Keratinocyte (primary cell): Measurements from ENCODE around the gene SRL.

Experiments used
- CTCF ChIP-seq, 3 experiments: IDR thresholded peaks in 1 of 3; conservative IDR thresholded peaks in 1 of 3; optimal IDR thresholded peaks in 1 of 3; 2 replicates in 2 of 3; 3 replicates in 1 of 3; pipeline versions ENCODE3 to v1.5.1; 2011; ENCODE audit warnings: low read length in 3 of 3, mild to moderate bottlenecking in 3 of 3, moderate library complexity in 2 of 3, control low read depth in 1 of 3, inconsistent platforms in 1 of 3; ENCODE audit not compliant: insufficient read depth in 2 of 3; ENCODE audit errors: extremely low read depth in 1 of 3
- EZH2 ChIP-seq: IDR thresholded peaks from one replicate; pipeline ENCODE4 v1.6.1; 2012; ENCODE audit warnings: inconsistent platforms, mild to moderate bottlenecking, low read length, moderate library complexity

GRCh38 chr16:4262303-4262835, 20.5 kb upstream of the SRL start:
- TF ChIP-seq CTCF (optimal IDR thresholded peaks at IDR 0.05 in 1 of 3, IDR thresholded peaks at IDR 0.05 in 1 of 3, conservative IDR thresholded peaks at IDR 0.05 in 1 of 3; ENCODE audit: extremely low read depth in 1 of 3, insufficient read depth in 2 of 3, low read length in 3 of 3) (no peak), EZH2 (no peak)
